Activated naive CD8-positive, alpha-beta T cell treated with anti-CD3 and anti-CD28 coated beads for 36 hours (primary cell): Measurements from ENCODE around the gene MAP3K5. TPM values are rescaled to one million over a fixed set of nuclear protein-coding genes. Genes with fewer than 3 reads are reported as not detected.

Experiments
- DNase-seq: peaks from one replicate; pipeline ENCODE4 v3.0.0; 2021
- H3K27ac Mint-ChIP-seq: one replicate; pipeline ENCODE4 v1.8.0; 2022; ENCODE audit warnings: mild to moderate bottlenecking, moderate library complexity, mixed read lengths
- H3K27me3 Mint-ChIP-seq: one replicate; pipeline ENCODE4 v1.8.0; 2022; ENCODE audit warnings: mild to moderate bottlenecking, mixed read lengths
- H3K36me3 Mint-ChIP-seq: one replicate; pipeline ENCODE4 v1.8.0; 2021; ENCODE audit warnings: mild to moderate bottlenecking, mixed read lengths
- H3K4me1 Mint-ChIP-seq: one replicate; pipeline ENCODE4 v1.8.0; 2021; ENCODE audit warnings: mixed read lengths
- H3K4me3 Mint-ChIP-seq: one replicate; pipeline ENCODE4 v1.8.0; 2022; ENCODE audit warnings: mild to moderate bottlenecking, moderate library complexity, mixed read lengths
- H3K9me3 Mint-ChIP-seq: one replicate; pipeline ENCODE4 v1.8.0; 2022; ENCODE audit warnings: mixed read lengths
- total RNA-seq, 2 experiments: library from RNA; stranded (reverse); gene quantifications; one replicate each; pipeline ENCODE4 v1.2.3, GENCODE V29; 2021

MAP3K5 gene
- total RNA-seq, 2 experiments from 2014 or later: 3.5 to 3.9 TPM

GRCh38 chr6:136551103-136551502, 241.2 kb downstream of the MAP3K5 start:
- no peaks in the 10 kb centered on the region for H3K4me1 Mint-ChIP-seq
- no peak for DNase-seq
- no peaks in the 10 kb centered on the region for H3K36me3 Mint-ChIP-seq
- peaks cover 60% of the 10 kb centered on the region for H3K27me3 Mint-ChIP-seq
- H3K27ac Mint-ChIP-seq: no peak overlapping the region
- H3K9me3 Mint-ChIP-seq: no peaks in the 10 kb centered on the region
- H3K4me3 Mint-ChIP-seq: no peak overlapping the region

GRCh38 chr6:136550330-136551071, 241.8 kb downstream of the MAP3K5 start, which contains the start of gene MAP7:
MAP7 (minus strand) TSS chr6:136550422; CDS start chr6:136550408, 14 bp downstream.
- H3K4me3 Mint-ChIP-seq: peak within 1 kb of the TSS; percentile 57
- no peaks in the 10 kb centered on the region for H3K9me3 Mint-ChIP-seq
- no peaks in the 10 kb centered on the region for H3K36me3 Mint-ChIP-seq
- H3K27ac Mint-ChIP-seq: no peak within 1 kb of the TSS
- DNase-seq: peak; percentile 78
- H3K27me3 Mint-ChIP-seq: peaks cover 63% of the 10 kb centered on the region
- no peaks in the 10 kb centered on the region for H3K4me1 Mint-ChIP-seq

- DNase-seq: no peak
- Mint-ChIP-seq H3K4me3 (peak overlapping the region; percentile 23), H3K4me1 (no peaks in the 10 kb centered on the region)
Observed at GRCh38 chr6:136550045-136550329, 242.3 kb downstream of the MAP3K5 start.

GRCh38 chr6:136549300-136550044, 242.8 kb downstream of the MAP3K5 start:
- no peaks in the 10 kb centered on the region for H3K4me1 Mint-ChIP-seq
- H3K36me3 Mint-ChIP-seq: no peaks in the 10 kb centered on the region
- H3K27ac Mint-ChIP-seq: no peak overlapping the region
- H3K9me3 Mint-ChIP-seq: no peaks in the 10 kb centered on the region
- H3K4me3 Mint-ChIP-seq: peak overlapping the region; percentile 57
- H3K27me3 Mint-ChIP-seq: peaks cover 74% of the 10 kb centered on the region
- peak; percentile 1 for DNase-seq

More at GRCh38 chr6:136550045-136550329, 242.3 kb downstream of the MAP3K5 start:
- Mint-ChIP-seq H3K36me3 (no peaks in the 10 kb centered on the region), H3K27me3 (peaks cover 69% of the 10 kb centered on the region), H3K27ac (no peak overlapping the region), H3K9me3 (no peaks in the 10 kb centered on the region)

- no peaks in the 10 kb centered on the region for H3K36me3 Mint-ChIP-seq
- no peaks in the 10 kb centered on the region for H3K9me3 Mint-ChIP-seq
- DNase-seq: no peak
- no peak overlapping the region for H3K27ac Mint-ChIP-seq
- peaks cover 81% of the 10 kb centered on the region for H3K27me3 Mint-ChIP-seq
- peak overlapping the region; percentile 57 for H3K4me3 Mint-ChIP-seq
- no peaks in the 10 kb centered on the region for H3K4me1 Mint-ChIP-seq
Observed at GRCh38 chr6:136548582-136549299, 243.5 kb downstream of the MAP3K5 start.

- H3K4me3 Mint-ChIP-seq: no peak overlapping the region
- no peaks in the 10 kb centered on the region for H3K9me3 Mint-ChIP-seq
- DNase-seq: no peak
- no peak overlapping the region for H3K27ac Mint-ChIP-seq
- peaks cover 86% of the 10 kb centered on the region for H3K27me3 Mint-ChIP-seq
- H3K36me3 Mint-ChIP-seq: no peaks in the 10 kb centered on the region
- no peaks in the 10 kb centered on the region for H3K4me1 Mint-ChIP-seq
Observed at GRCh38 chr6:136547871-136548270, 244.4 kb downstream of the MAP3K5 start.

- no peaks in the 10 kb centered on the region for H3K36me3 Mint-ChIP-seq
Observed at GRCh38 chr6:136547336-136547735, 244.9 kb downstream of the MAP3K5 start.

GRCh38 chr6:136546331-136546730, 245.9 kb downstream of the MAP3K5 start:
- Mint-ChIP-seq H3K4me3 (no peak overlapping the region), H3K9me3 (no peaks in the 10 kb centered on the region), H3K36me3 (no peaks in the 10 kb centered on the region), H3K4me1 (no peaks in the 10 kb centered on the region), H3K27ac (no peak overlapping the region), H3K27me3 (peaks cover 72% of the 10 kb centered on the region)
- no peak for DNase-seq

More at GRCh38 chr6:136547336-136547735, 244.9 kb downstream of the MAP3K5 start:
- Mint-ChIP-seq H3K9me3 (no peaks in the 10 kb centered on the region), H3K4me1 (no peaks in the 10 kb centered on the region), H3K4me3 (no peak overlapping the region), H3K27me3 (peaks cover 80% of the 10 kb centered on the region), H3K27ac (no peak overlapping the region)
- DNase-seq: no peak

- Mint-ChIP-seq H3K4me1 (no peaks in the 10 kb centered on the region), H3K27me3 (peaks cover 61% of the 10 kb centered on the region), H3K9me3 (no peaks in the 10 kb centered on the region), H3K27ac (no peak overlapping the region), H3K36me3 (no peaks in the 10 kb centered on the region), H3K4me3 (no peak overlapping the region)
- DNase-seq: no peak
Observed at GRCh38 chr6:136544326-136544725, 248.0 kb downstream of the MAP3K5 start.

- H3K27ac Mint-ChIP-seq: no peak overlapping the region
- peaks cover 32% of the 10 kb centered on the region for H3K27me3 Mint-ChIP-seq
- no peak for DNase-seq
- H3K4me3 Mint-ChIP-seq: no peak overlapping the region
- H3K9me3 Mint-ChIP-seq: no peaks in the 10 kb centered on the region
- no peaks in the 10 kb centered on the region for H3K36me3 Mint-ChIP-seq
- no peaks in the 10 kb centered on the region for H3K4me1 Mint-ChIP-seq
Observed at GRCh38 chr6:136541395-136541794, 250.9 kb downstream of the MAP3K5 start.

- no peak overlapping the region for H3K4me3 Mint-ChIP-seq
- no peaks in the 10 kb centered on the region for H3K4me1 Mint-ChIP-seq
- DNase-seq: no peak
- H3K9me3 Mint-ChIP-seq: no peaks in the 10 kb centered on the region
- H3K27me3 Mint-ChIP-seq: peaks cover 21% of the 10 kb centered on the region
- H3K27ac Mint-ChIP-seq: no peak overlapping the region
- no peaks in the 10 kb centered on the region for H3K36me3 Mint-ChIP-seq
Observed at GRCh38 chr6:136539967-136540652, 252.2 kb downstream of the MAP3K5 start.

- no peak overlapping the region for H3K27ac Mint-ChIP-seq
- no peaks in the 10 kb centered on the region for H3K4me1 Mint-ChIP-seq
- no peak overlapping the region for H3K4me3 Mint-ChIP-seq
- H3K9me3 Mint-ChIP-seq: no peaks in the 10 kb centered on the region
- DNase-seq: no peak
- no peaks in the 10 kb centered on the region for H3K36me3 Mint-ChIP-seq
- H3K27me3 Mint-ChIP-seq: peaks cover 9% of the 10 kb centered on the region
Observed at GRCh38 chr6:136538836-136539235, 253.4 kb downstream of the MAP3K5 start.

- Mint-ChIP-seq H3K4me1 (no peaks in the 10 kb centered on the region), H3K36me3 (no peaks in the 10 kb centered on the region), H3K9me3 (no peaks in the 10 kb centered on the region), H3K27me3 (no peaks in the 10 kb centered on the region), H3K27ac (no peak overlapping the region), H3K4me3 (no peak overlapping the region)
- DNase-seq: no peak
Observed at GRCh38 chr6:136535880-136536650, 256.2 kb downstream of the MAP3K5 start.

- no peaks in the 10 kb centered on the region for H3K4me1 Mint-ChIP-seq
- H3K27me3 Mint-ChIP-seq: no peaks in the 10 kb centered on the region
- H3K36me3 Mint-ChIP-seq: no peaks in the 10 kb centered on the region
- no peak overlapping the region for H3K4me3 Mint-ChIP-seq
- no peak overlapping the region for H3K27ac Mint-ChIP-seq
- no peaks in the 10 kb centered on the region for H3K9me3 Mint-ChIP-seq
- DNase-seq: no peak
Observed at GRCh38 chr6:136535017-136535765, 257.1 kb downstream of the MAP3K5 start.
